Mucosa of gallbladder (tissue), 1 donor: ENCODE measurements around the gene DEDD. TPM values are rescaled to one million over a fixed set of nuclear protein-coding genes. Genes with fewer than 3 reads are reported as not detected.
A peak's percentile ranks its signal among the peaks of the same experiment; 100 is the strongest.

Experiments used
- DNase-seq: peaks from one replicate; pipeline ENCODE4 v3.0.0-alpha.2; 2020; ENCODE audit warnings: low spot score
- total RNA-seq: library from RNA; stranded (reverse); gene quantifications from one replicate; pipeline ENCODE4 v1.2.1, GENCODE V29; 2021
- donor health status: DM: no; HTN: no; CAD: no.

The DEDD gene
- total RNA-seq, 1 donor from 2014 or later = 38.7 TPM

DNA sequence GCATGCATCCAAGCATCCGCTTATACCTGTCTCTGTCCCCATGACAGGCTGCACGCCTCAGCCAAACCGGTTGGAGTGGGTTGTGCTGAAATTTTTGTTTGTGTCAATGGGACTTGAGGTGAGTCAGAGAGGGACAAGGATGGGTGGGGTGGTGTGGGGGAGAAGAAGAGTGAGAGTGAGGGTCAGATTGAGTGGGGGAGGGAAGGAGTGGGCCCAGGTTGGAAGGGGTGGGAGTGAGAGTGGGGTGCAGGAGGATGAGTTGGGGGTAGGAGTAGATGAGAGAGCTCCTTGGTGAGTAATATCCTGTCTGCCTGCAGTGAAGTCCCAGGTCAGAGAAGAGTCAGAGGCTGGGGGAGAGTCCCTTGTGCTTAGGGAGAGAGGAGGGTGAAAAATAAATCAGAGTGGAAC lies 39.8 kb downstream of the DEDD start:
- DNase-seq = no peak

DNA sequence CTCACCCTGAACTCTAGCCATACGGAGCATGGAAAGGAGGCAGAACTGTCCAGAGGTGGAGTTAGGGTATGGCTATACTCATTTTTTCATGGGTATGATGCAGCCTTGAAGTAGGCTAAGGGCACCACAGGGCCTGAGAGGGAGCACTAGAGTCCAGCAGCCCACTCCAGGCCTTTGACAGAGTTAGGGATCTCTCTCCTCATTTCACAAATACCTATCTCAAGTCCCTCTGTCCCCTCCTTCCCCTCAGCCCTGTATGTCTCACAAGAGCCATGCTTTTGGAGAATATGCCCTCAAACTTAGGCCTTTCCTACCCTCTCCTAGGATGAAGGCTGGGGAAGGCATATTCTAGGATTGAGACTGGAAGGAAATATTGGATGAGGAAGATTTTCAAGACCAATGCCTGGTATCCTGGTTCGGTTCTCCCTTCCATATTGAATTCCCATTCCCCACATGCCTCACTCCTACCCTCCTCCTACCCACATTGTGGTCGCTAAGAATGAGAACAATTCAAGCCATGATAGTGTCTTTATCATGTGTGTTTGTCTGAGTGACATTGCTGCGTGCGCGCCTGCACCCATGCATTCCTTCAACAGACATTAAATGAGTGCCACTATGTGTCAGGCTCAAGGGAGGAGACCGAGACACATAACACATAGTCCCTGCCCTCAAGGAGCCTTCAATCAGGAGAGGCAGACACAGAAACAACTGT lies 40.5 kb downstream of the DEDD start:
- DNase-seq = no peak

DNA sequence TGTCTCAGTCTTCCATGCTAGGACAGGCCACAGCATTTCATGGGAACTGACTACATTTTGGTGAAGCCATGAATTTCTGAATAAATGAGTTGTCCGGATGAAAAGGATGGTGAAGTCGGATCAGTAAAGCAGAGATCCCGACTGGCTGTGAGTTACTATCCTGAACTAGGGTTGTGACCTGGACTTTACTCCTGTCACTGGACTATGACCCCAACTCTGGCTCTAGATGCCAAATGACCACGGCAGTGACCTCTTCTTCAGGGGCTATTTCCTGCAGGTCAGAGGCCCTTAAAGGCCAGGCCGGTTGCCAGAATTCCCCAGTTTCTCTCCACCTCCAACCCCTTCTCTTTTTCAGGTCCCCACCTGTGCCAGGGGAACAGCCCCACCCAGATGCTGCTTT lies 41.4 kb downstream of the DEDD start:
- no peak for DNase-seq

DNA sequence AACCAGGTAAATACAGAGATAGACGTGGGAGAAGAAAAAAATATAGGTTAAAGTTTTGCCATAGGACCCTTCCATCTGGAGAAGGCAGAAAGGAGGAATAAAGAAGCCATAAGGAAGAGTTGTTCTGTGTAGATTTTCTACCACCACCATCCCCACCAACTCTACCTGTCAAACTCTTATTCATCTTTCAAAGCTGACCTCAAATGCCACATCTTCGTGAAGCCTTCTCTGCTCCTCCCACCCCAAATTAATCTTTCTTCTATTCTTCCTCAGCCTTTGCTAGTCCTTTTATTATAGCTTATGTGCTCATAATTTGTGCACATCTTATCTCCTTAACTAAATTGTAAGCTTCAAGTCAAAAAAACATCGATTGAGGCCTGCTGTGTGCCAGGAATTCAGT lies 41.9 kb downstream of the DEDD start:
- no peak for DNase-seq

DNA sequence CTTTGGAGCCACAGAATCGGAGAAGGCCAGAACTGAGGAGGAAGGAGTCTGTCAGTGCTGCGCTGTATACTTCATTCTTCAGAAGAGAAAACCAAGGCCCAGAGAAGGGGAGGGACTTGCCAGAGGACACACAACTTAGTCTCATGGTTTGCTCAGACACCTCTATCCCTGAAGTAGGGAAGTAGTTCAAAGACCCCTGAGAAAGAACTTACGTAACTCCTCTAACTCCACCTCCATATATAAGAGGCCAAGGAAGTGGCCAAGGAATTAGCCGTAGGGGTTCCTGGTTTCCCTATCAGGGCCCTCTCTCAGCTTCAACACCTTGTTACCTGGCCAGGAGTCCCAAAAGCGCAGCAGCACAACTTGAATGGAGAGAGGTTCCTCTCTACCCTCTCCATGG lies 42.5 kb downstream of the DEDD start:
- DNase-seq = no peak

DNA sequence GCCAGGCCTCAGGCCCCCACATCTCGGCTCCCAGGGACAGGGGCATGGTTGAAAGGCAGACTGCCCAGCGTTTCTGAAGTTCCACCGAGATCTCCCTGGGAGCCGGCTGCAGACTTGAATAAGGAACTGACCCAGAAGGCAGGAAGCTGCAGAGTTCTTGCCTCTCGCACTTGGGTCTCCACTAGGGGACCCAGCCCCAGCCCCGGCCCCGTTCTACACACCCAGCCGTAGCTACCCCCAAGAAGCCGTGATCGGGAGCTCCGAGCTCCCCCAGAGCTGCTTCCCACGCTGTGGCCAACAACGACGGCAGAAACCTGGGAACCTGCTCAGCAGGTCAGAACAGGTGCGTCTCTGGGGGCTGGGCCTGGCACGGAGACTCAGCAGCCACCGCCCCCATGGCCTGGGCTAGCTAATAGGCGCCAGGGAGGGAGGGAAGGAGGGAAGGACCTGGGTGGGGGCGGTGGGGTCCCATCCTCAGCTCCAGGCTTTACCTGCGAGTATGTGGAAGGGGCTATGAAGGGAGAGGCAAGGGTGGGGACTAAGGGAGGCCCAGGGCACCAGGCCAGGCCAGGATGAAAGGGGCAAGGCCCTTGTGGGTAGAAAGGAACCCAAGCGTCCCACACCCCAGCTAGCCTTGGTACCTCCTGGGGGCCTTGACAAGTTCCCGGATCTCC lies 43.1 kb downstream of the DEDD start, which contains the start of gene NECTIN4:
NECTIN4 (minus strand) TSS at position 308 of the 674 bp plus-strand sequence; CDS start at position 46, 262 bp downstream.
- DNase-seq = peak; percentile 74

DNA sequence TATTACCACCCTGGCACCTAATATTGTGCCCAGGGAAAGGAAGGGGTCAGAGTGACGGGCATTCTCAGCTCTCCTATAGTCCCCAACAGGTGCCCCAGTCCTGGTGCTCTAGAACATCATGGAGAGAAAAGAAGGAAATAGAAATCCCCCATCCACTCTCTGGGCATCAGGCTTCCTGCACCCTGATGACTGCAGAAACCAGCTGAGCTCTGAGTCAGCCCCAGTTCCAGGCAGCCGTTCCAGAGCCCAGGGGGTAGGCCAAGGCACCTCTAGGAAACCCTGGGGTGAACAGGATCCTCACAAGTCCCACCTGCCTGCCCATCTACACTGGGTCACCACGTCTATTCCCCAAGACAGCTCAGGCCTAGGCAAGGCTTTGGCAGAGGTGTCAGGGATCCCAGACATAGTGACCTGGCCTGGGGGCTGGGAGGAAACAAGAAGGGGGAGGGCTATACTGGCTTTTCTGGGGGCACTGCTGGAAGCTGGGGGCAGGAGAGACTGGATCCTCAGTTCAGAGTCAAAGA lies 43.8 kb downstream of the DEDD start:
- DNase-seq = no peak

DNA sequence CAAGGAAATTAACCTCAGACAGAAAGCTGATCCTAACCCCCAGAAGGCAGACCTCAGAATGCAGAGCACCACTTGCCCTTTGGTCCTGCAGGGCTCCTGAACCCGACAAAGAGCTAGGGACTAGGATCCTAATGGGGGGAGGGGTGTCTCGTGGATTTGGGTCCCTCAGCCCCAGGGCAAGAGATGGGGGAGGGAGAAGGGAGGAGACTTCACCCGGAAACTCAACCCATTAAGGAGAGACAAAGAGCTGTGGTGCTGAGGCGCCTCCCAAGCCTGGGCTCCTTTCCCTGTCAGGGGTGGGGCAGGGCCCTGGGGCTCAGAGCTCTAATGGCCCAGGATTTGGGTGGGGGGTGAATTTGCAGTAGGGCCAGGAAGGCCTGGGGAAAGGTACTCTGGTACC lies 46.0 kb downstream of the DEDD start:
- DNase-seq = no peak

DNA sequence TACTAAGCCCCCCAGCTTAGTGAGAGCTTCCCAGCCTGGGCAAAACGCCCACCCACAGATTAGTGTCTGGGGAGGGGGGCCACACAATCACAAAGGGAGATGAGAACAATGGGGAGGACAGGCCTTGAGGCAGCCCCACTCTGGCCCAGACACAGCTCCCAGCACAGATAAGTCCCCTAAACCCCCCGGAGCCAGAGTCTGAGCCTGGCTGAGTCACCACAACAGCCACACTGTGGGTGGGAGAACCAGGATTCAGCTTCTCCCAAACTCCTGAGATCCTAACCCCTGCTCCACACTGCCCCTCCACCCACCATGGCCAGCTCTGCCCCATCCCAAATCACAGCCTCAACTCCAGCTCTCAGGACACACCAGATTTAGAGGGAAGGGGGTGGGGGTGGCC lies 47.3 kb downstream of the DEDD start:
- no peak for DNase-seq

DNA sequence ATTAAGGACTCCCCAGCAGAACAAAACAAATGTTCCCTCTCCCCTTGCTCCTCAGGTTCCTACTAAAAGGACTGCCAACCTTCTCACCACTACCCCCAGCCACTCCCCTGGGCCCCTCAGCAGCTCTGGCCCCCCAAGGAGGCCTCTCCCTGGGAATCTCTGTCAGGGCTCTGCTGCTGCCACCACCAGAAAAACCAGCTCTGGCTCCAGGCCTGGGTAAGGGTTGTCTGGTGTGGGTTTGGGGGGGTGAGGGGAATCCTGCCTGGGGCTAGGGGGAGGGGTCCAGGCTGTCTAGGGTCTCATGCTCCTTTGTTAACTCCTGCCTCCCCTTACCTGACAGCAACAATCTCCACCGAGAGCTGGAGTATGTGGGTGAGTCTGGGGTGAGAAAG lies 47.9 kb downstream of the DEDD start:
- no peak for DNase-seq

DNA sequence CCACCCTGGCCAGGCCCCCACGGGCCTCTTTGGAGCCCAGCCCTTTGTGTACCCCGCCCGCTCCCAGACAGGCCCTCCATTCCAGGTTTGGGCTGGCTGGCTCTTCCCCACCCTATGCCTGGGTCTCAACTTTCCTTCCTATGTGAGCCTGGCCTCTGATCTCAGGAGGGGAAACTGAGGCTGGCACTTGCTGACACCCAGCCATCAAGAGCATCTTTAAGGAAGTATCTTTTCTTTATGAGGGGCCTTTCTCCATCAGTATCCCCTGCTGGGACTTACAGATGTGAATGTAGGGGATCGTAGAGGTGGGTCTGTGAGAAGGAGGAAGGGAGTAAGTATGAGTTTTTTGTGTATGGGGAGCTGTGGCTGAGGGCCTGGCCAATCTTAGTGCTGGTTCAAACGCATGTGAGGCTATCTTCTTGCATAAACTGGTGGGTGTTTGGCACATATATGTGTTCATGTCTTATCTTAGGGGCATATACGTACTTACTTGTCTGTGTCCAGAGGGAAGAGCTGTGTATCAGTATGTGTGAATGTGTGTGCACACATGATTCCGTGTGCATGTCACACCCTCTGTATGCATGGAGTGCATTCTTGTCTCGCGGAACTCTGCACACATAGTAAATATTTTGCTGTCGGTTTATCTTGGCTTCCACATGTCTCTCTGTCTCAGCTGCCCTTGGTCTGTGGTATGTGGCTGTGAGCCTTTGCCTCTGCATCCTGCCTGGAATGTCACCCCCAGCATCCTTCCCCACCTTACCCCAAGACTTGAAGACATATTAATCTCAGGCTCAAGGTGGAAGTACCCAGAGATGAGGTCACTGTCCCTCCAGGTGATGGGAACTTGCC lies 48.5 kb downstream of the DEDD start:
- DNase-seq = no peak

DNA sequence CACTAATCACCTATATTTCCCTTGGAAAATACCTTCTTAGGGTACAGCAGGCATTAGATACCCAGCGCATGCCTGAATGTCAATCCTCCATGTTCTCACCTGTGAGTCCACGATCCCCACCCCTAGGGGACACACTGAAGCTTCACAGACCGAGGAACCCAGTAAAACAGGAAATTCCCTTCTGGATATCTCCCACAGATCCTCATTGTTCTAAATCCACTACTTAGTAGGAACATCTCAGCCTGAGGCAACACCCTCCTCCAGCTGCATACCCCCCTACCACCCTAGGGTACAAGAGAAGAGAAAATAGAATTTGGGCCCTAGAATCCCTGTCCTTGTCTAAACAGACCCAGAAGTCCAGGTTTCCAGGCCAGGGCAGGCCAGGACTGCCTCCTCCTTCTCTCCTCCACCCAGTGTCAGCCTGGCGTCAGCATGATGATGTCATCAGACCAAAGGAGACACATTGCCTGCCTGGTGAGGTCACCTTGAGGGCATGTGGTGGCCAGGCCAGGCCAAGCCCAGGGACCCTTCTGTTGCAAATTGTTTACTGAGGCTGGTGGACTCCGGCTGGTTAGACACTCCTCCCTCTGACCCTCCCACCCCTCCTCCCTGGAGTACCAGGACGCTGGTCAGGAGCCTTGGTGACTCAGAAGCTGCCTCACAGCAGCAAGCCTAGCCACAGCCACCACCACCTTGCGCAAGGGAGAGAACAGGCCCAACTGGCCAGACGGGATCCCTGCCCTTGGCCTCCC lies 49.3 kb downstream of the DEDD start:
- DNase-seq = peak; percentile 90

DNA sequence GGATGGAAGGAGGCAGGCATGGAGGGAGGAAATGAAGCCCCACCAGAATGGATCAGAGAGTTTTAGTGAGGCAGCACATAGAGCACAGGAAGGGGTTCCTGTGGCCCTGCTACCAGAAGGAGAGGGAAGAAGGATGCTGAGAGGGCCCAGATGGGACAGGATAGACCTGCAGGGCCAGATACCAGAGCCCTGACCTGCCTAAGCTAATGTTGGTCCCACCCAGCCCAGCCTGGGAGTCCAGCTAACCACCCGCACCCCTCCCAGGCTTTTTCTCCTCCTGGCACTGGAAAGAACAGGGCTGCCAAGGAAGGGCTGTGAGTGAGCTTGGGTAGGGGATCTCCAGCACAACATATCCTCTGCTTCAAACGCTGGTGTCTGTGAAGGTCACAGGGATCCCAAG lies 50.0 kb downstream of the DEDD start:
- DNase-seq = no peak

DNA sequence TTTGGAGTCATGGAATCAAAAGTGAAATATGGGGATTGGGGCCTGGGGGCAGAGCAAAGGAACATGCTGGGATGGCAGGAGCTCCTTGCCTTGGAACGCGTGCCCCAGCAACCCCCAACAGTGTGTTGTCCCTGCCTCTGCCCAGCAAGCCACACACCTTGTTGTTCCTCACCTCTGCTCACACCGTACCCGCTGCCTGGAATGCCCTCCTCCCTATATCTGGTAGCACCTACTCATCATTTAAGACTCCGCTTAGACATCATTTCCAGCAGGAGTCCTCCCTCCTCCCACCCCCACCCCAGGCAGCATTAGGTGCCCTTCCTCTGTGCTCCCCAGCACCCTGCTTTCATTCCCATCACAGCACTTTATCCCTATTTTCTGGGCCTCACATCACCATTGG lies 50.9 kb downstream of the DEDD start:
- DNase-seq = no peak

DNA sequence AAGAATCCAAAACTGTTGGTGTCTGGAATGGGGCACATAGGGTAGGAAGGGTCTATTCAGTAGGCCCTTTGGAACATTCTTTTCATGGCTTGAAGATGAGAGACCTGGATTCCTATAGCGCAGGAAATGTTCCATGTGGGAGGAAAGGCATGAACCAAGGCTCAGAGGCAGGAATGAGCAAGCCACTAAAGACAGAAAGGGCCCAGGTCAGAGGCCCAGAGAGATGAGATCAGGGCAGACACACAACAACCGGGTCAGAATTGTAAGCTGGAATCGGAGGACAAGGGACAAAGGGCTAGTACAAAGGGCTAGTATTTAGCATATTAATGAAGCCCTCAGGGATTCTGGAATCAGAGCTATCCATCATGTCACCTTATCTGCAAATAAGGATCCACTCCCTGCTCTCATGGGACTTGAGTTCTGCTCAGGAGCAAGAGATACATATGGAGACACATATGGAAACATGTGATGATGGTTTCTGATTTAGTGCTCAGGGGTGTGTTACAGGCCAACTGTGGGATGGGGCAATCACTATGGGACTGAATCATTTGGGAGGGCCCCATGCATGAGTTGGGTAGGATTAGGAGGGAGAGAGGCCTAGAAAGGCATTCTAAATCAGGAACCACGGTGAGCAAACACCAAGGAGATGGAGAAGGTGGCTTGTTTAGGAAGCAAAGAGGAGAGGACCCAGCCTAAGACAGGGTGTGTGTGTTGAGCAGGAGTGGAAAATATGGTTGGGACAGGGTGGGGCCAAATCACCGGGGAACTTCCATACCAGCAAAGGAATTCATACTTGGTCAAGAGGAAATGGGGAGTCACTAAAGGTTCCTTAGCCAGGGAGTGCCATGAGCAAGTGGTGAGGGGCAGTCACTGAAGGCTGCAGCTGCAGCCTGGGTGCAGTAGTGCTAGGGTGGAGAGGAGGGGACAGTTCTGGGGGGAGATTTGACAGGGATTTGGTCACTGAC lies 51.7 kb downstream of the DEDD start:
- DNase-seq = no peak

DNA sequence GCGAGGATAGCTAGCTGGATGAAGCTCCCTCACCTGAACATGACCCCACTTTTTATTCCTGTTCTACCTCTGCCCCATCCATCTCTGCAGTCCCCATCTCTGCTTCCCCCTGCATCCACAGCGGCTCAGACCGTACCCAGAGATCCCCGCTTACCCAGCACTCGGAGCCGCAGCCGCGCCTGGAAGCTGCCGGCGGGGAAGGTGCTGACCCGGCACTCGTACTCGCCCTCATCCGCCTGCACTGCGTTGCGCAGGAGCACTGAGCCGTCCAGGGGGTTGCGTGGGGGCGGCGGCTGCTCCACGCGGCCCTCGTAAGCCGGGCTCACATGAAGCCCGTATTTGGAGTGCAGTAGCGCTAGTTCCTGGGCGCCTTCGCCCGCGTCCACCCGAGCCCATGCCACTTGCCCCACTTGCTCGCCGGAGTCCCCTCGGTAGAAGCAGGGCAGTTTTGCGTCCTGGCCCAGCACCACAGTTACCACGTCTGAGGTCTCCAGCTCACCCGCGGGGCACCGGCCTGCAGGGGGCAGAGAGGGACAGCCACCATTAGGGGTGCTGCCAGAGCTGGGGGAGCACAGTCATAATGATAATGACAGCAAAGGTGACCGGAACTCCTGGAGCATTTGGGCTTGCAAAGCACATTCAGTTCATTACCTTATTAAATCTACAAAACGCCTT lies 52.9 kb downstream of the DEDD start:
- no peak for DNase-seq

DNA sequence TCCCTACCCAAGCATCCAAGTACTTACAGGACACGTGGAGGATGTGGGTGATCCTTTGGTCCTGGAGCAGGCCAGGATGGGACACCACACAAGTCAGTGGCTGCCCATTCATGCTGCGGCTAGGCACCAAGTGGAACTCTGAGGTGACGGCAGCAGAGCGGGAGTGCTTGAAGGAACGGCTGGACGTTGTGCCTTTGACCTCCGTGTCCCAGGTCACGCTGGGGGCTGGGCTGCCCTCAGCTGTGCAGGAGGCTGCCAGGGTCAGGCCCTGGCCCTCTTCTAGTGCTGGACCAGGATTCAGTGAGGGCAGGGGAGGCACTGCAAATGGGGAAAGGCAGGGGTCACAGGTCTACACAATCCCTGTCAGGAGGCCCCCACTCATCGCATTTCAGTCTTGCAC lies 55.0 kb downstream of the DEDD start:
- DNase-seq = no peak

DNA sequence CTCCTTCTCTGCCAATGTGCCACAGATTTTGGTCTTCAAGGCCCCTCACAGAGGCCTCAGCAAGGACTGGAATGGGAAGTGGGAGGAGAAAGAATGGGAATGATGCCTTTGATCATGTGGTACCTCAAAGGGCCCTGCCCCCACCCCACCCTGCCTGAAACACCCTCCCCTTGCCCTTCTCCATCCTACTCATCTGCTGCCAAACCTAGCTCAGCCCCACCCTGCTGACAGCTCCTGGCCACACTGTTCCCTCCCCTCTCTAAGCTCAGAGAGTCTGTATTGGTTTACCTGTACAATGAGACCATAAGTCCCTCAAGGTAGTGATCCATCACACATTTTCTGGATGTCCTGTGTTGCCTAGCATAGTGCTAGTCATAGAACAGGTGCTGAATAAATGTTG lies 56.1 kb downstream of the DEDD start:
- no peak for DNase-seq

DNA sequence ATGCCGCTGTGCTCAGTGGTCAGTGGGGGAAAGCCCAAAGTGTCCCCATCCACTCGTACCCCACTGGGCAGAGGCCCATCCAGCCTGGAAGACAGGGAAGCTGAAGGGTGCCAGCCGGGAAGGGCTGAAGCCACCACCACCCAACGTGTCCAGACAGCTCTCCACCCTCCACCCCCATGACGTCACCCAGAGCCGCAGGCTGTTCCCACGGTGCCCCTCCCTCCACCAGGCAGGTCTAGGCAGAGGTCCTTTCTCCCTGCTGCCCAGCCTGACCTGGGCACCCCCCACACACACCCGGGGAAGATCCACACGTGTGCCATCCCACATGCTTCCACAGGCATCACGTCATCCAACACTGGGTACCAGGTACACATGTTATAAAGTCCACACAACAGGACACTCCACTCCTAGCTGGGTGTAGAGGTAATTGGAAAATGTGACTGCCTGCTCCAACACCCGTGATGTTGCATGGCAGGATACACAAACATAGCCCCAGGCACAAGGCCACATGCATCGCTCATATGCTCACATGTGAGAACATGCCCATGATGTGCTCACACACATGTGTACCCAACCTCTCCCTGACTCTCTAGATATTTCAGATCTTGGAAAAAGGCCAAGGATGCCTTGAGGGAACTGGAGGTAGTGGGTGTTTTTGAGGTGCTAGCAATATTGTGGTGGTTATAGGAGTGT lies 57.6 kb downstream of the DEDD start:
- no peak for DNase-seq
